H1 (cell line): ENCODE data around the gene PIGU. TPM values are rescaled to one million over a fixed set of nuclear protein-coding genes. Genes with fewer than 3 reads are reported as not detected.

Experiments
- CTCF ChIA-PET: fragments of 300-600 bp; sonication (Branson Sonifier 250); formaldehyde crosslinking; loops from one replicate; lab custom pipeline; 2021; ENCODE audit not compliant: partially characterized antibody; lab: Charles Lee
- POLR2A ChIA-PET: fragments of 300-600 bp; sonication (Branson Sonifier 250); formaldehyde crosslinking; loops from one replicate; lab custom pipeline; 2021; ENCODE audit warnings: inconsistent platforms; ENCODE audit not compliant: partially characterized antibody; lab: Charles Lee
- DNase-seq, 2 experiments: peaks; one replicate each; pipeline versions ENCODE4 v3.0.0 to v3.0.0-alpha.2; 2010 to 2022; ENCODE audit warnings: low spot score in 2 of 2, low read depth in 1 of 2, mixed read lengths in 1 of 2
- FAIRE-seq: peaks from 2 replicates; lab custom pipeline; 2011; peaks lifted over from hg19 to GRCh38; lab: Jason Lieb, UNC
- H2AFZ ChIP-seq: 2 replicates; pipeline ENCODE4 v1.8.1; 2012; ENCODE audit warnings: low read length, inconsistent platforms
- H2AK5ac ChIP-seq: 2 replicates; pipeline ENCODE4 v1.6.1; 2013; ENCODE audit warnings: low read depth, low read length
- H2BK120ac ChIP-seq: replicated peaks from 2 replicates; pipeline ENCODE3; 2013; ENCODE audit warnings: low read depth, low read length, inconsistent platforms
- H2BK12ac ChIP-seq: 2 replicates; pipeline ENCODE4 v1.6.1; 2013; ENCODE audit warnings: low read depth, low read length
- H2BK15ac ChIP-seq: 2 replicates; pipeline ENCODE4 v1.6.1; 2013; ENCODE audit warnings: low read length
- H2BK20ac ChIP-seq: 2 replicates; pipeline ENCODE4 v1.6.1; 2013; ENCODE audit warnings: low read length
- H2BK5ac ChIP-seq: 2 replicates; pipeline ENCODE4 v1.6.1; 2013; ENCODE audit warnings: low read depth, low read length
- H3K14ac ChIP-seq: 2 replicates; pipeline ENCODE4 v1.6.1; 2013; ENCODE audit warnings: inconsistent platforms; ENCODE audit not compliant: insufficient read length
- H3K18ac ChIP-seq: 2 replicates; pipeline ENCODE4 v1.6.1; 2013; ENCODE audit warnings: low read length; ENCODE audit errors: extremely low read depth
- H3K23ac ChIP-seq: 2 replicates; pipeline ENCODE4 v1.6.1; 2013; ENCODE audit warnings: inconsistent platforms; ENCODE audit not compliant: insufficient read length
- H3K23me2 ChIP-seq: 2 replicates; pipeline ENCODE4 v1.6.1; 2013; ENCODE audit warnings: low read depth, low read length
- H3K27ac ChIP-seq: 2 replicates; pipeline ENCODE4 v1.6.1; 2011; ENCODE audit warnings: low read depth, low read length, inconsistent platforms
- H3K27me3 ChIP-seq, 4 experiments: replicated peaks in 1 of 4; 1 replicate in 1 of 4; 2 replicates in 3 of 4; pipeline versions ENCODE4 v1.6.1 to v1.8.1; 2011 to 2013; ENCODE audit warnings: low read length in 3 of 4, mild to moderate bottlenecking in 3 of 4, inconsistent platforms in 2 of 4, mixed read lengths in 2 of 4, moderate library complexity in 1 of 4; ENCODE audit not compliant: control insufficient read depth in 3 of 4, insufficient read depth in 3 of 4; ENCODE audit errors: extremely low read depth in 1 of 4
- H3K36me3 ChIP-seq, 4 experiments: 2 replicates each; pipeline versions ENCODE4 v1.6.1 to v1.8.1; 2011 to 2013; ENCODE audit warnings: mild to moderate bottlenecking in 4 of 4, low read length in 3 of 4, moderate library complexity in 2 of 4, control low read depth in 1 of 4, inconsistent platforms in 1 of 4; ENCODE audit not compliant: insufficient read depth in 4 of 4, control insufficient read depth in 2 of 4
- H3K4ac ChIP-seq: replicated peaks from 2 replicates; pipeline ENCODE3; 2013; ENCODE audit warnings: low read length, low read depth, mixed read lengths, inconsistent platforms; ENCODE audit not compliant: insufficient read length
- H3K4me1 ChIP-seq, 4 experiments: replicated peaks in 1 of 4; 1 replicate in 1 of 4; 2 replicates in 3 of 4; pipeline versions ENCODE4 v1.6.1 to v1.8.1; 2011 to 2013; ENCODE audit warnings: low read length in 3 of 4, inconsistent platforms in 2 of 4, mixed read lengths in 1 of 4; ENCODE audit not compliant: insufficient read depth in 4 of 4, control insufficient read depth in 3 of 4
- H3K4me2 ChIP-seq, 2 experiments: 2 replicates each; pipeline versions ENCODE4 v1.6.1 to v1.8.1; 2011 to 2013; ENCODE audit warnings: low read depth in 2 of 2, low read length in 2 of 2, control low read depth in 1 of 2, inconsistent platforms in 1 of 2, mild to moderate bottlenecking in 1 of 2; ENCODE audit not compliant: insufficient read depth in 1 of 2
- H3K4me3 ChIP-seq, 4 experiments: fragments of 200-600, 300-600 bp in 1 of 4; sonication (generic), shearing (Covaris generic), sonication (Bioruptor Twin) in 1 of 4; 2 replicates each; pipeline versions ENCODE4 v1.5.1 to v1.8.1; 2011 to 2016; ENCODE audit warnings: low read length in 4 of 4, low read depth in 3 of 4, control low read depth in 2 of 4, inconsistent platforms in 2 of 4, mild to moderate bottlenecking in 2 of 4, mixed read lengths in 1 of 4, moderate library complexity in 1 of 4; ENCODE audit not compliant: insufficient read depth in 2 of 4; ENCODE audit errors: extremely low read depth in 1 of 4
- H3K56ac ChIP-seq: replicated peaks from 2 replicates; pipeline ENCODE3; 2013; ENCODE audit warnings: low read depth, mild to moderate bottlenecking, mixed read lengths, low read length, inconsistent platforms; ENCODE audit not compliant: insufficient read length
- H3K79me1 ChIP-seq: 2 replicates; pipeline ENCODE4 v1.6.1; 2013; ENCODE audit warnings: low read depth, low read length, control low read depth
- H3K79me2 ChIP-seq, 2 experiments: 2 replicates each; pipeline versions ENCODE4 v1.6.1 to v1.8.1; 2012 to 2013; ENCODE audit warnings: low read length in 2 of 2, mild to moderate bottlenecking in 2 of 2, inconsistent platforms in 1 of 2; ENCODE audit not compliant: insufficient read depth in 2 of 2, control insufficient read depth in 1 of 2
- H3K9ac ChIP-seq, 4 experiments: replicated peaks in 1 of 4; 1 replicate in 1 of 4; 2 replicates in 3 of 4; pipeline versions ENCODE4 v1.6.1 to v1.8.1; 2011 to 2013; ENCODE audit warnings: low read depth in 3 of 4, low read length in 3 of 4, control low read depth in 2 of 4, mild to moderate bottlenecking in 2 of 4, moderate library complexity in 2 of 4, inconsistent platforms in 1 of 4; ENCODE audit errors: extremely low read depth in 1 of 4
- H3K9me3 ChIP-seq, 2 experiments: 2 replicates each; pipeline versions ENCODE4 v1.6.1 to v1.8.1; 2012 to 2013; ENCODE audit warnings: mild to moderate bottlenecking in 2 of 2, moderate library complexity in 2 of 2, control low read depth in 1 of 2, inconsistent platforms in 1 of 2, low read depth in 1 of 2, low read length in 1 of 2, mixed read lengths in 1 of 2; ENCODE audit not compliant: insufficient read depth in 2 of 2
- H4K20me1 ChIP-seq, 2 experiments: replicated peaks in 1 of 2; 2 replicates each; pipeline versions ENCODE3 to v1.8.1; 2011 to 2013; ENCODE audit warnings: inconsistent platforms in 2 of 2, low read length in 2 of 2, mild to moderate bottlenecking in 1 of 2; ENCODE audit not compliant: insufficient read depth in 2 of 2, control insufficient read depth in 1 of 2
- H4K5ac ChIP-seq: 2 replicates; pipeline ENCODE4 v1.6.1; 2013; ENCODE audit warnings: low read length, low read depth, mixed read lengths, inconsistent platforms; ENCODE audit not compliant: insufficient read length
- H4K8ac ChIP-seq: 2 replicates; pipeline ENCODE4 v1.8.0; 2013; ENCODE audit warnings: mild to moderate bottlenecking, moderate library complexity, low read length, inconsistent platforms; ENCODE audit not compliant: insufficient read depth; ENCODE audit errors: extremely low read depth
- H4K91ac ChIP-seq: replicated peaks from 2 replicates; pipeline ENCODE3; 2013; ENCODE audit warnings: low read length, mixed read lengths, inconsistent platforms; ENCODE audit not compliant: insufficient read length
- BACH1 ChIP-seq: IDR thresholded peaks from 2 replicates; pipeline ENCODE4 v1.6.1; 2012; ENCODE audit warnings: low read length, improper control_type of control experiment
- CTBP2 ChIP-seq: IDR thresholded peaks from 2 replicates; pipeline ENCODE4 v1.7.0; 2011; ENCODE audit warnings: borderline replicate concordance, mild to moderate bottlenecking, moderate library complexity, mixed read lengths, low read length; ENCODE audit not compliant: insufficient read depth, insufficient read length
- SIN3A ChIP-seq, 2 experiments: IDR thresholded peaks in 1 of 2; conservative IDR thresholded peaks in 1 of 2; 2 replicates each; pipeline ENCODE4 v1.6.1; 2011 to 2012; ENCODE audit warnings: low read length in 2 of 2, improper control_type of control experiment in 1 of 2, low read depth in 1 of 2, mild to moderate bottlenecking in 1 of 2
- TCF12 ChIP-seq: IDR thresholded peaks from 2 replicates; pipeline ENCODE4 v1.6.1; 2011; ENCODE audit warnings: low read depth, mild to moderate bottlenecking, low read length
- WGBS, 2 experiments: shearing (Covaris generic) in 1 of 2; methylation state at CpG; one replicate each; pipeline versions ENCODE4 v1.1.6 to v1.1.7; 2013 to 2015; ENCODE audit warnings: low lambda C conversion rate in 2 of 2, mixed read lengths in 2 of 2, inconsistent platforms in 1 of 2, low coverage in 1 of 2, missing lambda C conversion rate in 1 of 2; ENCODE audit not compliant: insufficient replicate concordance in 2 of 2, insufficient coverage in 1 of 2, insufficient read length in 1 of 2; ENCODE audit errors: extremely low coverage in 1 of 2, missing lambda C conversion rate in 1 of 2; 5-methylcytosine and 5-hydroxymethylcytosine counted together
- polyA plus RNA-seq, 7 experiments: library from polyadenylated mRNA; depleted of rRNA in 3 of 7; stranded (reverse) in 5 of 7; unstranded in 2 of 7; fragments of >200 nt in 5 of 7; fragments of 200-250 nt in 2 of 7; gene quantifications; 1 replicate in 5 of 7; 2 replicates in 1 of 7; 4 replicates in 1 of 7; pipeline versions ENCODE4 v1.2.1 to v1.2.3, GENCODE V29; 2011 to 2013; ENCODE audit warnings: missing spikeins in 2 of 7, mixed read lengths in 2 of 7
- total RNA-seq: library from RNA; stranded (reverse); fragmentation: NEBNext Ultra II Directional; extraction: Animal tissue kit (Norgen Biotek cat#: 25700); gene quantifications from 2 replicates; pipeline ENCODE4 v1.2.1, GENCODE V29; 2021
- TF ChIP-seq, protein P1 (sequence below): IDR thresholded peaks from 2 replicates; pipeline ENCODE4 v1.6.1; 2011; ENCODE audit warnings: low read length, improper control_type of control experiment

The PIGU gene
- total and polyA plus RNA-seq, 2 of the 8 experiments (the other 6 are each of a cell fraction or from before 2014, with no cell fraction given), result 28.3 to 117 TPM

DNA sequence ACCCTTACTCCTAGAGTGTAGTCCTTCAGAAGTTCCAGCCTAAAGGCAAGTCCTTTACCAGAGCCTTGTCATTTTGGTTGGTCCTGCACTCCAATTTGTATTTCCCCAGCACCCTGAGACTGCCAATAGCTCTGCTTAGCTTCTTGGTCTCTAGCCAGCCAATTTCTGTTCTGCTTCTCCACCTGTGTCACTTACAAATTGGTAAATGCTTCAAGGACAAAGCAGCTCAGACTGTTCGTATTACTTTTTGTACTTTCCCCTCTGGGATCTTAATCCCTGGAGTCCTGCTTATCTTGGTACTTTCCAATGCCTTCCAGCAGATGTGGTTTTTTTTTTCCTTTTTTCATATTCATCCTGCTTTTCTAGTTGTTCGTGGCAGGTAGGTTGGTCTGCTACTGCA lies 25.7 kb downstream of the PIGU start:
- Histone ChIP-seq H3K23ac (no peak overlapping the region), H2BK15ac (no peak overlapping the region), H2BK120ac (no peak overlapping the region), H2AFZ (no peak overlapping the region), H3K36me3 (peaks cover 0 to 6% (median 0%) of the 10 kb centered on the region in 4 experiments; a peak in 1 of 8 replicates), H3K27me3 (no peaks in the 10 kb centered on the region), H2BK12ac (no peak overlapping the region), H4K8ac (no peak overlapping the region), H3K9ac (no peak overlapping the region), H4K20me1 (no peaks in the 10 kb centered on the region), H3K4ac (no peak overlapping the region), H3K4me3 (no peak overlapping the region), H2BK5ac (no peak overlapping the region), H3K56ac (no peak overlapping the region), H3K27ac (no peak overlapping the region), H3K79me1 (no peaks in the 10 kb centered on the region), H4K5ac (no peak overlapping the region), H3K4me1 (no peaks in the 10 kb centered on the region), H3K23me2 (no peaks in the 10 kb centered on the region), H3K9me3 (no peaks in the 10 kb centered on the region), H3K18ac (no peak overlapping the region), H4K91ac (no peak overlapping the region), H2BK20ac (no peak overlapping the region), H3K14ac (no peak overlapping the region), H3K4me2 (no peak overlapping the region), H2AK5ac (no peak overlapping the region), H3K79me2 (no peaks in the 10 kb centered on the region)
- CTCF ChIA-PET, result interaction anchor here (1.0 kb wide), 2 partner anchors 8 to 23 kb away, joined by 5 to 6 read pairs; no protein-coding TSS in a partner anchor
- WGBS, 2 experiments, result 94% methylated on average over 2 of the region's 2 CpGs; no CpG with 5 or more reads in 1 of the 2 experiments
- FAIRE-seq (no peak), DNase-seq (no peak)
- POLR2A ChIA-PET, result no interaction called here
- TF ChIP-seq, protein P1, sequence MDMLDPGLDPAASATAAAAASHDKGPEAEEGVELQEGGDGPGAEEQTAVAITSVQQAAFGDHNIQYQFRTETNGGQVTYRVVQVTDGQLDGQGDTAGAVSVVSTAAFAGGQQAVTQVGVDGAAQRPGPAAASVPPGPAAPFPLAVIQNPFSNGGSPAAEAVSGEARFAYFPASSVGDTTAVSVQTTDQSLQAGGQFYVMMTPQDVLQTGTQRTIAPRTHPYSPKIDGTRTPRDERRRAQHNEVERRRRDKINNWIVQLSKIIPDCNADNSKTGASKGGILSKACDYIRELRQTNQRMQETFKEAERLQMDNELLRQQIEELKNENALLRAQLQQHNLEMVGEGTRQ, result no peak
- TF ChIP-seq BACH1 (no peak), SIN3A (conservative IDR thresholded peaks at IDR 0.05 in 1 of 2, IDR thresholded peaks at IDR 0.05 in 1 of 2; ENCODE audit: low read depth in 1 of 2, low read length in 2 of 2) (no peak), CTBP2 (no peak), TCF12 (no peak)
